HEK293T (cell line): Measurements from ENCODE around the gene CHD3.

Experiments
- CTCF ChIA-PET: fragments of 350-600 bp; formaldehyde crosslinking; extraction: SDS; loops from one replicate; lab custom pipeline; 2021; ENCODE audit warnings: antibody characterized with exemption, inconsistent platforms; lab: Yijun Ruan, JAX
- POLR2A ChIA-PET: fragments of 350-600 bp; formaldehyde crosslinking; extraction: SDS; loops from one replicate; lab custom pipeline; 2020; ENCODE audit warnings: antibody characterized with exemption, inconsistent platforms; lab: Yijun Ruan, JAX
- DNase-seq: peaks from one replicate; pipeline ENCODE4 v3.0.0; 2012; ENCODE audit warnings: mixed read lengths; ENCODE audit errors: extremely low spot score
- ARNT ChIP-seq: fragments of 450-650 bp; IDR thresholded peaks from 2 replicates; pipeline ENCODE4 v1.6.1; 2017; ENCODE audit warnings: mild to moderate bottlenecking
- BHLHE40 ChIP-seq: fragments of 450-650 bp; IDR thresholded peaks from 2 replicates; pipeline ENCODE4 v1.6.1; 2016; ENCODE audit warnings: mild to moderate bottlenecking, moderate library complexity, borderline replicate concordance
- CTBP1 ChIP-seq: fragments of 450-650 bp; IDR thresholded peaks from 2 replicates; pipeline ENCODE4 v1.6.1; 2016; ENCODE audit warnings: borderline replicate concordance
- ELF4 ChIP-seq: fragments of 450-650 bp; IDR thresholded peaks from 2 replicates; pipeline ENCODE4 v1.6.1; 2017; ENCODE audit warnings: antibody characterized with exemption
- FOXA1 ChIP-seq: fragments of 450-650 bp; IDR thresholded peaks from 2 replicates; pipeline ENCODE4 v1.6.1; 2016; ENCODE audit warnings: mild to moderate bottlenecking
- FOXK2 ChIP-seq: fragments of 450-650 bp; IDR thresholded peaks from 2 replicates; pipeline ENCODE4 v1.6.1; 2016; ENCODE audit warnings: mild to moderate bottlenecking
- FOXM1 ChIP-seq: fragments of 450-650 bp; IDR thresholded peaks from 2 replicates; pipeline ENCODE4 v1.6.1; 2017; ENCODE audit warnings: mild to moderate bottlenecking, borderline replicate concordance
- HDGF ChIP-seq: fragments of 450-650 bp; IDR thresholded peaks from 2 replicates; pipeline ENCODE4 v1.6.1; 2017; ENCODE audit warnings: antibody characterized with exemption, borderline replicate concordance
- L3MBTL2 ChIP-seq: fragments of 450-650 bp; conservative IDR thresholded peaks from 2 replicates; pipeline ENCODE4 v1.6.1; 2016; ENCODE audit warnings: mild to moderate bottlenecking
- LEF1 ChIP-seq: fragments of 450-650 bp; IDR thresholded peaks from 2 replicates; pipeline ENCODE4 v1.6.1; 2017; ENCODE audit warnings: mild to moderate bottlenecking, borderline replicate concordance
- NFRKB ChIP-seq: fragments of 450-650 bp; IDR thresholded peaks from 2 replicates; pipeline ENCODE4 v1.6.1; 2016; ENCODE audit warnings: mild to moderate bottlenecking, moderate library complexity
- SP1 ChIP-seq: fragments of 450-650 bp; IDR thresholded peaks from 2 replicates; pipeline ENCODE4 v1.6.1; 2017
- SUZ12 ChIP-seq: fragments of 450-650 bp; IDR thresholded peaks from 2 replicates; pipeline ENCODE4 v1.6.1; 2016; ENCODE audit warnings: mild to moderate bottlenecking
- TARDBP ChIP-seq: fragments of 450-650 bp; IDR thresholded peaks from 2 replicates; pipeline ENCODE4 v1.6.1; 2016
- ZNF384 ChIP-seq: fragments of 450-650 bp; IDR thresholded peaks from 2 replicates; pipeline ENCODE4 v1.6.1; 2016
- TF ChIP-seq, protein P1 (sequence below): fragments of 450-650 bp; IDR thresholded peaks from 2 replicates; pipeline ENCODE4 v1.6.1; 2016

Gene CHD3

DNA sequence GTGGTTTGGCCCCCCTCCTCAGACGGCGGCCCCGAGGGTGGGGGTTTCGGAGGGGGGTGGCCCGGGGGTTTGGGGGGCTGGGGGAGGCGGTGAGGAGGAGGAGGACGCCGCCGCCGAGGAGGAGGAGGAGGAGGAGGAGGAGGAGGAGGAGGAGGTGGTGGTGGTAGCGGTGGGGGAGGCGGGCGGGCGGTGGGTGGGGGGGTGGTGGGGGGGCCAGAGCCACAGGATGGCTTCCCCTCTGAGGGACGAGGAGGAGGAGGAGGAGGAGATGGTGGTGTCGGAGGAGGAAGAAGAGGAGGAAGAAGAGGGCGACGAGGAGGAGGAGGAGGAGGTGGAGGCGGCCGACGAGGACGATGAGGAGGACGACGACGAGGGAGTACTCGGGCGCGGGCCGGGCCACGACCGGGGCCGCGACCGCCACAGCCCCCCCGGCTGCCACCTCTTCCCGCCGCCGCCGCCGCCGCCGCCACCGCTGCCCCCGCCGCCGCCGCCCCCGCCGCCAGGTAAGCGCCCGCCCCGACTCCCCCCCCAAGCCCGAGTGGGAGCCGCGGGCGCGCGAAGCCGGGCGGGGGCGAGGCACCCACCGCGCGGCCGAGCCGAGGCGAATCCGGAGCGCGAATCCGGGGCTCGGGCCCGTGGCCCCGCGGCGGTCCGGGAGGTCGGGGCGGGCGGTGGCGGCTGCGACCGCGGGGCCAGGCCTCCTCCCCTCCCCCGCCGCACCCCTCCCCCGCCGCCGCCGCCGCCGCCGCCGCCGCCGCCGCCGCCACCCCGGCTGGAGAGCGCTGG is 3.8 kb upstream of the CHD3 start:
- ChIA-PET POLR2A (interaction anchor here (1.7 kb wide), 1 partner anchor 15 kb away, joined by 8 read pairs; no protein-coding TSS in a partner anchor), CTCF (no interaction called here)
- DNase-seq, result no peak
- TF ChIP-seq BHLHE40, result no peak
- TF ChIP-seq L3MBTL2, result no peak
- no peak for TF ChIP-seq HDGF

DNA sequence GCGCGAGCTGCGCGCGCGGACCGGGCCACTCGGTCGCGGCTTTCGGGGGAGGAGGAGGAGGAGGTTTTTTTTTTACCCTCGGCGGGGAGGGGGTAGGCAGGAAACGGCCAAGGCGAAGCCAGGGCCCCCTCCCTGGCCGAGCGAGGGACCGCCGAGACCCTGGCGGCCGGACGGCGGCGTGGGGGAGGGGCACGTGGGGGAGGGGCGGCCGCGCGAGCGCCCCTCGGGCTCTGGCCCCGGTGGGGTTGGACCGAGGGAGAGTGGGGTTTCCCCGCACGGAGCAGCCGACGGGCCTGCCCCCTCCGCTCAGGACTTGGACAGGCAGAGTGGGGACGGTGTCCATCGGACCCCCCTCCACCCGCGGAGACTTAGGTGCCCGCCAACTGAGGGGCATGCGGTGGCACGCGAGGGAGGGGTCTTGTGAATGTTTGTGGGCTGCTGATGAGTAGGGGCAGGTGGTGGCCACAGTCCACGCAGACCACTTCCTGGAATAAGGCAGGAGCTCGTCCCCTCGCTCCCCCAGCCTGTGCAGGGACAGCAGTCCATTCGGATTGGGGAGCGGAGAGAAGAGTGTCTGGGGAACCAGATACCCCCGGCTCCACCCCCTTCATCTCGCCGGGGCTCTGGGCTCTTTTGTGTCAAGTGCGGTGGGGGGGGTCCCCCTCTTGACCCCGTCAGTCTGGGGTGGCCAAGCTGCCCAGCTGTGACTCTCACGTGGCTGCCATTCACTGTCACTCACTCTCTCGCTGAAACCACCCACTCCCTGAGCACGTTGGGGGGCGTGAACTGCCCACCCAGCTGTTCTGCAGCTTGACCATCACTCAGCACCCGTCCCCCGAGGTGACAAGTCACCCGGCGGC is 3.0 kb upstream of the CHD3 start:
- CTCF ChIA-PET, result interaction anchor here (0.8 kb wide), 1 partner anchor 13 kb away, joined by 3 read pairs; no protein-coding TSS in a partner anchor
- TF ChIP-seq BHLHE40, result no peak
- no peak for TF ChIP-seq FOXA1
- no peak for TF ChIP-seq FOXK2
- TF ChIP-seq, protein P1, sequence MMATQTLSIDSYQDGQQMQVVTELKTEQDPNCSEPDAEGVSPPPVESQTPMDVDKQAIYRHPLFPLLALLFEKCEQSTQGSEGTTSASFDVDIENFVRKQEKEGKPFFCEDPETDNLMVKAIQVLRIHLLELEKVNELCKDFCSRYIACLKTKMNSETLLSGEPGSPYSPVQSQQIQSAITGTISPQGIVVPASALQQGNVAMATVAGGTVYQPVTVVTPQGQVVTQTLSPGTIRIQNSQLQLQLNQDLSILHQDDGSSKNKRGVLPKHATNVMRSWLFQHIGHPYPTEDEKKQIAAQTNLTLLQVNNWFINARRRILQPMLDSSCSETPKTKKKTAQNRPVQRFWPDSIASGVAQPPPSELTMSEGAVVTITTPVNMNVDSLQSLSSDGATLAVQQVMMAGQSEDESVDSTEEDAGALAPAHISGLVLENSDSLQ, result peak; percentile 92
- no peak for TF ChIP-seq HDGF
- no peak for TF ChIP-seq CTBP1
- no peak for TF ChIP-seq ARNT
- TF ChIP-seq NFRKB, result no peak
- no peak; the same call in 1 of the 2 replicates for TF ChIP-seq L3MBTL2
- TF ChIP-seq SP1, result no peak
- no peak for TF ChIP-seq ELF4
- no peak for TF ChIP-seq SUZ12
- peak; percentile 93 for TF ChIP-seq ZNF384
- 0 out of 2 replicates have a peak, but pooled peaks have one; percentile 13 for TF ChIP-seq FOXM1
- TF ChIP-seq TARDBP, result peak; percentile 59; the same call in 1 of the 2 replicates
- TF ChIP-seq LEF1, result no peak
- peak; percentile 77 for DNase-seq
- POLR2A ChIA-PET, result interaction anchor here (0.9 to 1.7 kb wide), 6 partner anchors 13 to 199 kb away, joined by 3 to 8 read pairs (median 6); partner anchors contain the start of genes CNTROB, CYB5D1, NAA38 and TRAPPC1

DNA sequence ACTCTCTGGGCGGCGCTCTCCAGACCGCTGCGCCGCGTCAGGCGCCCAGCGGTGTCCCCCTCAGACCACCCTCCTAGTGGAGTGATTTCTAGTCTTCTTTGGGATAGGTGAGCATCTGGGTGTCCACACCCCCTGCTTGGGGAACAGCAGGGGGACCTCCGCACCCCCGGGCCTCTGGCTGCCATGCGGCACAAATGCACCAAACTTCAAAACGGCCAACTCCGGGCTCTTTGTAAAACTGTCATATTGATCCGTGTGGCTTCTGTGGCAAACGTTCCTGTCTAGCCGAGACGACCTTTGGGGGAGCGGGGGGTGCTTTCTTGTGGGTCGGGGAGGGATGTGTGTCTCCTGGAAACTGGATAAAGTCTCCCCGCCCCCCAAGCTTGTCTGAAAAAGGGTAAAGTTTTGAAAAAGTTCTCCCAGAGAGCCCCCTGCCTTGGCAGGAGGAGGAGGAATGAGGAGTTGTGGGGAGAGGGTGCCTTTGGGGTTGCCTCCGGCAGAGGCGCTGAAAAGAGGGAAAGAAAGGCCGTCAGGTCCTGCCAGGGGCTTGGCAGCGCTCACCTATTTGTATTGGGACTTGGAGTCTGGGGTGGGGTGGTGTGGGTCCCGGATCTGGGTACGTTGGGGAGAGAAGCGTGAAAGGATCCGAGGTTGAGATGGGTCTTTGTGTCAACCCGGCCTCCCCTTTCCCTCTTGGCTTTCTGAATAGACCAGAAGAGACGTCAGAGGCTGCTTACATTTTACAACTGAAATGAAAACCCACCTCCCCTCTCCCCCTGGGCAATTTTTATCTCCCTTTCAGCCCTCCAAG is 2.2 kb upstream of the CHD3 start:
- DNase-seq, result peak; percentile 27
- CTCF ChIA-PET, result interaction anchor here (0.8 kb wide), 1 partner anchor 12 kb away, joined by 3 read pairs; no protein-coding TSS in a partner anchor
- POLR2A ChIA-PET, result interaction anchor here (0.9 to 1.7 kb wide), 6 partner anchors 12 to 200 kb away, joined by 3 to 8 read pairs (median 6); partner anchors contain the start of genes CNTROB, CYB5D1, NAA38 and TRAPPC1
- no peak for TF ChIP-seq ARNT
- peak; percentile 26; the same call in 1 of the 2 replicates for TF ChIP-seq CTBP1
- TF ChIP-seq ZNF384, result no peak

DNA sequence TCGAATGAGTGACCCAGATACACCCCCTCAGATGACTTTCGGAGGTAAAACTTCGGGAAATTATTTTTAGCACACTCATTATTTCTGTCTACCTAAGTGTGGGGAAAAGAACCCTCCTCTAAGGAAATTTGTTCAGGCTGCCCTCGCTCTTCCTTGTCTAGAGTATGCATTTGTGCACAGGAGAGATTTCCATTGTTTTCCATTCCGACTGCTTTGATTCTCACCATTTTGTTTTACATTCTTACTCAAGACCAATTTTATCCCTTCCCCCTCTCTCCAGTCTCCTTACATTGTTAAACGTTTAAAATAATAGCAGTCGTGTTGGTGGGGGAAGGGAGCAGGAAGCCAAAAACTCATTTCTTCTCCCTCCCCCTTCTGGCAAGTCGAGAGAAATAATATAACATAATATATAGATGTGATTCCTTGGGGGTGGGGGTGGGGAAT is 1.5 kb upstream of the CHD3 start:
- TF ChIP-seq CTBP1, result no peak
- no peak for TF ChIP-seq FOXA1
- no peak for TF ChIP-seq NFRKB
- TF ChIP-seq, protein P1, result no peak
- no peak for TF ChIP-seq SP1
- no peak for TF ChIP-seq FOXK2
- TF ChIP-seq L3MBTL2, result no peak
- no peak for TF ChIP-seq ZNF384
- TF ChIP-seq BHLHE40, result no peak
- TF ChIP-seq TARDBP, result no peak
- no peak for TF ChIP-seq FOXM1
- no peak for TF ChIP-seq SUZ12
- no peak for TF ChIP-seq LEF1
- TF ChIP-seq ARNT, result no peak
- no peak for TF ChIP-seq HDGF
- TF ChIP-seq ELF4, result no peak
- CTCF ChIA-PET, result no interaction called here
- POLR2A ChIA-PET, result no interaction called here
- no peak for DNase-seq

DNA sequence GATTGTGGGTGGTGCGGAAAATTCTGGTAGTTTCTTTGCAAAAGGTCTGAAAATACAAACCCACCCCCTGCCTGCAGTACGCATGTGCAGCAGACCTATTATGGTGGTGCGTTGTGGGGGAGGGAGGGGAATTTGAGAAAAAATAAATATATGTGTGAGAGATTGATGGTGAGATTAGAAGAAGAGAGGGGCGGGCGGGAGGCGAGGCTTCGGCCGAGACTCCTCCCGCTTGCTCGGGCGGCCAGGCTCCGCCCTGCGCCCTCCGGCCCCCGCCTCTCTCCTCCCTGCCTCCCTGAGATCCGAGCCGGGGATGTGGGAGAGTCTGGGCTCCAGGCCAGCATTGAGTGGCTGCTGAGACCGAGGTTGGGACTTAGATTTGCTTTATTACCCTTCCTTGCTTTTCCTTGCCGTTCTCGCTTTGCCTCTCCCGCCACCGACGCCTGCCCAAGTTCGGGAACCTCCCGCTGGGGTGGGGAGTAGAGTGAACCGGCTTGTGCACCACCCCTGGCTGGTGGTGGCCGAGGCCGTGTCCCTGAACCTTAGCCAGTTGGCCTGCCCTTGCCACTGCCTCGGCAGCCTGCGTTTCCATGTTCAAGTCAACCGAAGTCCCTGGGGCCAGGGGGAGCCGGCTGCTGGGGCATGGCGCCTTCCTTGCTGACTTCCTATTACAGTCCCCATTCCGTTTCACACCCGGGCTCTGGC is 956 bp upstream of the CHD3 start:
- POLR2A ChIA-PET, result no interaction called here
- CTCF ChIA-PET, result no interaction called here
- DNase-seq, result peak; percentile 93
- TF ChIP-seq, protein P1, result peak; percentile 72
- TF ChIP-seq L3MBTL2 (0 out of 2 replicates have a peak, but pooled peaks have one; percentile 12), HDGF (0 out of 2 replicates have a peak, but pooled peaks have one; percentile 64), SP1 (no peak)
